ENCODE data around the gene ARHGEF3. TPM values are rescaled to one million over a fixed set of nuclear protein-coding genes. Genes with fewer than 3 reads are reported as not detected.

Gene ARHGEF3
- total RNA-seq, 5 donors from 2014 or later (not counting 1 experiment from before 2014, with no cell fraction given), result 93.4 to 132 (median 124) TPM

- Histone ChIP-seq H3K4me3 (ENCODE audit: control insufficient read depth in 1 of 2, extremely low read depth in 1 of 2, low read length in 1 of 2) (no peak overlapping the region), H3K27ac (ENCODE audit: low read length) (no peak overlapping the region), H3K4me1 (ENCODE audit: control insufficient read depth in 1 of 2, extremely low read depth in 1 of 2, insufficient read depth in 2 of 2, low read length in 2 of 2) (peaks cover 0 to 5% of the 10 kb centered on the region in 2 experiments), H3K9me3 (no peaks in the 10 kb centered on the region), H3K27me3 (replicated peaks in 1 of 2; ENCODE audit: control insufficient read depth in 2 of 2, extremely low read depth in 1 of 2, insufficient read depth in 2 of 2, low read length in 1 of 2) (no peaks in the 10 kb centered on the region), H3K36me3 (ENCODE audit: control insufficient read depth in 2 of 2, extremely low read depth in 1 of 2, insufficient read depth in 1 of 2, low read length in 1 of 2) (no peaks in the 10 kb centered on the region)
- DNase-seq, result no peak
- ChIA-PET CTCF (interaction anchor here in 1 of 2 donors (0.7 to 1.4 kb wide), 3 partner anchors 19 to 443 kb away, joined by 3 read pairs; no protein-coding TSS in a partner anchor), POLR2A (no interaction called here)
- 76% methylated on average over 7 of the region's 9 CpGs for whole genome bisulfite sequencing (ENCODE audit: insufficient coverage)
- no peak overlapping the region for H3K27ac Mint-ChIP-seq
- no peaks in the 10 kb centered on the region for H3K27me3 Mint-ChIP-seq
- peak in 1 of 4 experiments; percentile 46 for ATAC-seq (replicated peaks in 1 of 4)
- H3K4me3 Mint-ChIP-seq, result no peak overlapping the region
- H3K36me3 Mint-ChIP-seq, result peaks cover 24% of the 10 kb centered on the region
- peaks cover 24 to 46% (median 45%) of the 10 kb centered on the region in 3 donors for H3K4me1 Mint-ChIP-seq
- no peaks in the 10 kb centered on the region for H3K9me3 Mint-ChIP-seq
These were observed 35.6 kb upstream of the ARHGEF3 start for GRCh38 chr3:56837196-56837955.

- no peaks in the 10 kb centered on the region for H3K9me3 Mint-ChIP-seq
- H3K27me3 Mint-ChIP-seq, result no peaks in the 10 kb centered on the region
- peaks cover 22 to 46% (median 44%) of the 10 kb centered on the region in 3 donors for H3K4me1 Mint-ChIP-seq
- Histone ChIP-seq H3K27me3 (replicated peaks in 1 of 2; ENCODE audit: control insufficient read depth in 2 of 2, extremely low read depth in 1 of 2, insufficient read depth in 2 of 2, low read length in 1 of 2) (no peaks in the 10 kb centered on the region), H3K4me1 (ENCODE audit: control insufficient read depth in 1 of 2, extremely low read depth in 1 of 2, insufficient read depth in 2 of 2, low read length in 2 of 2) (peaks cover 0 to 5% of the 10 kb centered on the region in 2 experiments), H3K36me3 (ENCODE audit: control insufficient read depth in 2 of 2, extremely low read depth in 1 of 2, insufficient read depth in 1 of 2, low read length in 1 of 2) (no peaks in the 10 kb centered on the region), H3K4me3 (ENCODE audit: control insufficient read depth in 1 of 2, extremely low read depth in 1 of 2, low read length in 1 of 2) (no peak overlapping the region), H3K9me3 (no peaks in the 10 kb centered on the region), H3K27ac (ENCODE audit: low read length) (no peak overlapping the region)
- WGBS (ENCODE audit: insufficient coverage), result 100% methylated on average over 1 of the region's 9 CpGs
- H3K27ac Mint-ChIP-seq, result no peak overlapping the region
- ATAC-seq (replicated peaks in 1 of 4), result no peak
- no peak overlapping the region for H3K4me3 Mint-ChIP-seq
- ChIA-PET POLR2A (no interaction called here), CTCF (interaction anchor here in 1 of 2 donors (0.6 to 0.9 kb wide), 3 partner anchors 70 to 442 kb away, joined by 3 read pairs; no protein-coding TSS in a partner anchor)
- peaks cover 27% of the 10 kb centered on the region for H3K36me3 Mint-ChIP-seq
- DNase-seq, result no peak
These were observed 34.8 kb upstream of the ARHGEF3 start for GRCh38 chr3:56836276-56837163.

- Histone ChIP-seq H3K27me3 (replicated peaks in 1 of 2; ENCODE audit: control insufficient read depth in 2 of 2, extremely low read depth in 1 of 2, insufficient read depth in 2 of 2, low read length in 1 of 2) (no peaks in the 10 kb centered on the region), H3K36me3 (ENCODE audit: control insufficient read depth in 2 of 2, extremely low read depth in 1 of 2, insufficient read depth in 1 of 2, low read length in 1 of 2) (no peaks in the 10 kb centered on the region), H3K4me3 (ENCODE audit: control insufficient read depth in 1 of 2, extremely low read depth in 1 of 2, low read length in 1 of 2) (no peak overlapping the region), H3K4me1 (ENCODE audit: control insufficient read depth in 1 of 2, extremely low read depth in 1 of 2, insufficient read depth in 2 of 2, low read length in 2 of 2) (peaks cover 0 to 5% of the 10 kb centered on the region in 2 experiments), H3K27ac (ENCODE audit: low read length) (no peak overlapping the region), H3K9me3 (no peaks in the 10 kb centered on the region)
- 96% methylated on average over 4 of the region's 6 CpGs for WGBS (ENCODE audit: insufficient coverage)
- CTCF ChIA-PET, result interaction anchor here in 1 of 2 donors (0.6 kb wide), 1 partner anchor 71 kb away, joined by 3 read pairs; no protein-coding TSS in a partner anchor
- Mint-ChIP-seq H3K27me3 (no peaks in the 10 kb centered on the region), H3K9me3 (no peaks in the 10 kb centered on the region), H3K4me1 (peaks cover 26 to 44% (median 41%) of the 10 kb centered on the region in 3 donors), H3K4me3 (no peak overlapping the region), H3K27ac (no peak overlapping the region), H3K36me3 (peaks cover 22% of the 10 kb centered on the region)
- no peak for ATAC-seq (replicated peaks in 1 of 4)
- POLR2A ChIA-PET, result interaction anchor here in 1 of 2 donors (0.6 kb wide), 1 partner anchor 12 kb away, joined by 3 read pairs; no protein-coding TSS in a partner anchor
- DNase-seq, result no peak
These were observed 34.0 kb upstream of the ARHGEF3 start for GRCh38 chr3:56835650-56836227.

- WGBS (ENCODE audit: insufficient coverage), result no CpG with 5 or more reads among the region's 2 CpGs
- no peak overlapping the region for H3K27ac Mint-ChIP-seq
- ChIA-PET CTCF (interaction anchor here in 1 of 2 donors (1.3 kb wide), 1 partner anchor 8 kb away, joined by 6 read pairs; no protein-coding TSS in a partner anchor), POLR2A (no interaction called here)
- DNase-seq (no peak), ATAC-seq (replicated peaks in 1 of 4) (no peak)
- Histone ChIP-seq H3K4me1 (ENCODE audit: control insufficient read depth in 1 of 2, extremely low read depth in 1 of 2, insufficient read depth in 2 of 2, low read length in 2 of 2) (peaks cover 0 to 5% of the 10 kb centered on the region in 2 experiments), H3K27ac (ENCODE audit: low read length) (no peak overlapping the region), H3K4me3 (ENCODE audit: control insufficient read depth in 1 of 2, extremely low read depth in 1 of 2, low read length in 1 of 2) (no peak overlapping the region), H3K27me3 (replicated peaks in 1 of 2; ENCODE audit: control insufficient read depth in 2 of 2, extremely low read depth in 1 of 2, insufficient read depth in 2 of 2, low read length in 1 of 2) (no peaks in the 10 kb centered on the region), H3K9me3 (no peaks in the 10 kb centered on the region), H3K36me3 (ENCODE audit: control insufficient read depth in 2 of 2, extremely low read depth in 1 of 2, insufficient read depth in 1 of 2, low read length in 1 of 2) (no peaks in the 10 kb centered on the region)
- H3K36me3 Mint-ChIP-seq, result peaks cover 12% of the 10 kb centered on the region
- no peak overlapping the region for H3K4me3 Mint-ChIP-seq
- no peaks in the 10 kb centered on the region for H3K27me3 Mint-ChIP-seq
- H3K9me3 Mint-ChIP-seq, result no peaks in the 10 kb centered on the region
- H3K4me1 Mint-ChIP-seq, result peaks cover 28 to 51% (median 28%) of the 10 kb centered on the region in 3 donors
These were observed 31.8 kb upstream of the ARHGEF3 start for GRCh38 chr3:56833536-56833935.

- H3K27me3 Mint-ChIP-seq, result no peaks in the 10 kb centered on the region
- H3K4me1 ChIP-seq (ENCODE audit: control insufficient read depth in 1 of 2, extremely low read depth in 1 of 2, insufficient read depth in 2 of 2, low read length in 2 of 2), result peaks cover 0 to 2% of the 10 kb centered on the region in 2 experiments
- peaks cover 9% of the 10 kb centered on the region for H3K36me3 Mint-ChIP-seq
- H3K4me1 Mint-ChIP-seq, result peaks cover 24 to 49% (median 24%) of the 10 kb centered on the region in 3 donors
- ATAC-seq (replicated peaks in 1 of 4) (no peak), DNase-seq (no peak)
- no peaks in the 10 kb centered on the region for H3K9me3 Mint-ChIP-seq
- no peak overlapping the region for H3K27ac ChIP-seq (ENCODE audit: low read length)
- H3K4me3 Mint-ChIP-seq, result no peak overlapping the region
- no peak overlapping the region for H3K4me3 ChIP-seq (ENCODE audit: control insufficient read depth in 1 of 2, extremely low read depth in 1 of 2, low read length in 1 of 2)
- ChIA-PET POLR2A (no interaction called here), CTCF (interaction anchor here in 1 of 2 donors (1.3 kb wide), 1 partner anchor 9 kb away, joined by 6 read pairs; no protein-coding TSS in a partner anchor)
- H3K9me3 ChIP-seq, result no peaks in the 10 kb centered on the region
- no peak overlapping the region for H3K27ac Mint-ChIP-seq
- no peaks in the 10 kb centered on the region for H3K27me3 ChIP-seq (replicated peaks in 1 of 2; ENCODE audit: control insufficient read depth in 2 of 2, extremely low read depth in 1 of 2, insufficient read depth in 2 of 2, low read length in 1 of 2)
- H3K36me3 ChIP-seq (ENCODE audit: control insufficient read depth in 2 of 2, extremely low read depth in 1 of 2, insufficient read depth in 1 of 2, low read length in 1 of 2), result no peaks in the 10 kb centered on the region
These were observed 31.3 kb upstream of the ARHGEF3 start for GRCh38 chr3:56833022-56833421.

GRCh38 chr3:56831572-56831971 is 29.8 kb upstream of the ARHGEF3 start:
- H3K9me3 Mint-ChIP-seq, result no peaks in the 10 kb centered on the region
- H3K4me3 Mint-ChIP-seq, result no peak overlapping the region
- Histone ChIP-seq H3K27me3 (replicated peaks in 1 of 2; ENCODE audit: control insufficient read depth in 2 of 2, extremely low read depth in 1 of 2, insufficient read depth in 2 of 2, low read length in 1 of 2) (no peaks in the 10 kb centered on the region), H3K4me1 (ENCODE audit: control insufficient read depth in 1 of 2, extremely low read depth in 1 of 2, insufficient read depth in 2 of 2, low read length in 2 of 2) (no peaks in the 10 kb centered on the region), H3K4me3 (ENCODE audit: control insufficient read depth in 1 of 2, extremely low read depth in 1 of 2, low read length in 1 of 2) (no peak overlapping the region), H3K9me3 (no peaks in the 10 kb centered on the region), H3K36me3 (ENCODE audit: control insufficient read depth in 2 of 2, extremely low read depth in 1 of 2, insufficient read depth in 1 of 2, low read length in 1 of 2) (no peaks in the 10 kb centered on the region), H3K27ac (ENCODE audit: low read length) (no peak overlapping the region)
- peak overlapping the region in 1 of 2 donors; percentile 17 for H3K27ac Mint-ChIP-seq
- WGBS (ENCODE audit: insufficient coverage), result 100% methylated on average over 2 of the region's 3 CpGs
- no peaks in the 10 kb centered on the region for H3K27me3 Mint-ChIP-seq
- POLR2A ChIA-PET, result no interaction called here
- DNase-seq (no peak), ATAC-seq (replicated peaks in 1 of 4) (no peak)
- CTCF ChIA-PET, result no interaction called here
- peaks cover 22 to 50% (median 31%) of the 10 kb centered on the region in 3 donors for H3K4me1 Mint-ChIP-seq
- H3K36me3 Mint-ChIP-seq, result peaks cover 9% of the 10 kb centered on the region
